Measurements from ENCODE around the gene RAB15.

RAB15 gene

GRCh38 chr14:64953661-64954060 lies 18.5 kb downstream of the RAB15 start:
- no peak for DNase-seq

GRCh38 chr14:64953310-64953654 lies 18.9 kb downstream of the RAB15 start:
- no peak for DNase-seq

- DNase-seq, result no peak
Observed at GRCh38 chr14:64952598-64953309, 19.4 kb downstream of the RAB15 start.

- no peak for DNase-seq
Observed at GRCh38 chr14:64951724-64952123, 20.4 kb downstream of the RAB15 start.

GRCh38 chr14:64951291-64951690 lies 20.8 kb downstream of the RAB15 start:
- DNase-seq, result no peak

- no peak for DNase-seq
Observed at GRCh38 chr14:64950889-64951288, 21.2 kb downstream of the RAB15 start.

GRCh38 chr14:64948612-64949210 lies 23.4 kb downstream of the RAB15 start:
- DNase-seq, result no peak

GRCh38 chr14:64947710-64948611 lies 24.2 kb downstream of the RAB15 start:
- DNase-seq, result no peak

GRCh38 chr14:64946310-64947045 lies 25.7 kb downstream of the RAB15 start:
- no peak for DNase-seq

GRCh38 chr14:64945431-64946178 lies 26.5 kb downstream of the RAB15 start:
- DNase-seq, result no peak

GRCh38 chr14:64944861-64945260 lies 27.3 kb downstream of the RAB15 start:
- DNase-seq, result no peak

- DNase-seq, result no peak
Observed at GRCh38 chr14:64944041-64944440, 28.1 kb downstream of the RAB15 start.

GRCh38 chr14:64943556-64943955 lies 28.6 kb downstream of the RAB15 start:
- DNase-seq, result no peak

GRCh38 chr14:64942531-64943111 lies 29.5 kb downstream of the RAB15 start, which contains the start of gene GPX2:
TSS of gene GPX2 (minus strand) at chr14:64942745. CDS start at chr14:64942726, 19 bp downstream.
- no peak for DNase-seq

GRCh38 chr14:64940336-64940910 lies 31.7 kb downstream of the RAB15 start:
- DNase-seq, result no peak

- DNase-seq, result no peak
Observed at GRCh38 chr14:64939817-64940190, 32.3 kb downstream of the RAB15 start.

- DNase-seq, result no peak
Observed at GRCh38 chr14:64938972-64939816, 32.9 kb downstream of the RAB15 start.

GRCh38 chr14:64937821-64938193 lies 34.3 kb downstream of the RAB15 start:
- no peak for DNase-seq

- DNase-seq, result no peak
Observed at GRCh38 chr14:64937171-64937820, 34.8 kb downstream of the RAB15 start.

GRCh38 chr14:64935508-64935907 lies 36.6 kb downstream of the RAB15 start:
- no peak for DNase-seq

Measured in amniotic stem cell (primary cell).